ENCODE results near the gene ATP6AP2. TPM values are rescaled to one million over a fixed set of nuclear protein-coding genes. Genes with fewer than 3 reads are reported as not detected.

The ATP6AP2 gene, protein sequence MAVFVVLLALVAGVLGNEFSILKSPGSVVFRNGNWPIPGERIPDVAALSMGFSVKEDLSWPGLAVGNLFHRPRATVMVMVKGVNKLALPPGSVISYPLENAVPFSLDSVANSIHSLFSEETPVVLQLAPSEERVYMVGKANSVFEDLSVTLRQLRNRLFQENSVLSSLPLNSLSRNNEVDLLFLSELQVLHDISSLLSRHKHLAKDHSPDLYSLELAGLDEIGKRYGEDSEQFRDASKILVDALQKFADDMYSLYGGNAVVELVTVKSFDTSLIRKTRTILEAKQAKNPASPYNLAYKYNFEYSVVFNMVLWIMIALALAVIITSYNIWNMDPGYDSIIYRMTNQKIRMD
- total RNA-seq: 264 and 266 TPM in 2 replicates

DNA sequence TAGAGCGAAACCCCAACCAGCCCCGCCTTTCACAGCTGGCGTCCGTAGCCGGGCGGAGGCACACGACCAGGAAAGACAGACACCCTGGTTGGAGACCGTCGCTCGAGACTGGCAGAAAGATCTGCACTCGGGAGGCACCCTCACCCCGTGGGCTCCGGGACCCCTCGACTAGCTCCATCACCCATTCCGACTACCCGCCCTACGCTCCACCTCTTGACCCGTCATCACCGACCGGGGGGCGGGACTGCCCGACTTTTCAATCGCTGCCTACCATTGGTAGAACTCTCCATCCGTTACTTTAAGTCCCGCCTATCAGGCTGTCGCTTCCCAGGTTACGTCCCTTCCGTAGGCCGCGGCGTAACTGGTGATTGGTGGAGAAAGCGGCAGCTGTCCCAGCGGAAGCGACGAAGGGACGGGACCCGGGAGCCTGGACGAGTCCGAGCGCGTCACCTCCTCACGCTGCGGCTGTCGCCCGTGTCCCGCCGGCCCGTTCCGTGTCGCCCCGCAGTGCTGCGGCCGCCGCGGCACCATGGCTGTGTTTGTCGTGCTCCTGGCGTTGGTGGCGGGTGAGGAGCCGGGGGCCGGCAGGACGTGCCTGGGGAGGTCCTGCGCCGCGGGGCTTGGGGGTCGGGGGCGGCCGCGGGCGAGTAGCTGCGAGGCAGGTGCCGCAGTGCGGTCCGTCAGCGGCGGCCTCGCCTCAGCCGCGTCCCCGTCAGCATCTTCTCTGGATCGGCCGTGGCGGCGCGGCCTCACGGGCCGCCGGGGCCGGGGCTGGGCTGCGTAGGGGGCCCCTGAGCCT lies at the start of gene ATP6AP2:
Gene ATP6AP2, plus strand, starts transcription at position 434 of the 799 bp plus-strand sequence. Its CDS starts 96 bp downstream, at position 530.

DNA sequence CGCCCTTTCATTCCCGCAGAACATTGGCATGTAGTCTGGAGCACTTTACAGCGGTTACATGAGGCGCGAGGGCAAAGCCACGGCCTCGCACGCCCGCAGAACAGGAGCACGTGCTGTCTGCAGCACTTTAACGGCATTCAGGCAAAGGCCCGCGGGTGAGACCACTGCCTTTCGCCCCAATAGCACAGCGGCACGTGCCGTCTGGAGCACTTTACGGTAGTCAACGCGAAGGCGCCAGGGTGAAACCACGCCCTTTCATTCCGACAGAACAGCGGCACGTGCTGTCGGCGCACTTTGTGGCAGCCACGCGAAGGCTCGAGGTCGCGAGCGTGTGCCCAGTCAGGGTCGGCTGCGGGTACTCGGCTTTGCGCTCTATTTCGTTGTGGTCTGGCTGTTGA lies 42.4 kb downstream of the ATP6AP2 start, which contains the start of gene MPC1L:
Gene MPC1L, plus strand, starts transcription at position 290 of the 398 bp plus-strand sequence. CDS start 138 bp downstream, outside the sequence.

DNA sequence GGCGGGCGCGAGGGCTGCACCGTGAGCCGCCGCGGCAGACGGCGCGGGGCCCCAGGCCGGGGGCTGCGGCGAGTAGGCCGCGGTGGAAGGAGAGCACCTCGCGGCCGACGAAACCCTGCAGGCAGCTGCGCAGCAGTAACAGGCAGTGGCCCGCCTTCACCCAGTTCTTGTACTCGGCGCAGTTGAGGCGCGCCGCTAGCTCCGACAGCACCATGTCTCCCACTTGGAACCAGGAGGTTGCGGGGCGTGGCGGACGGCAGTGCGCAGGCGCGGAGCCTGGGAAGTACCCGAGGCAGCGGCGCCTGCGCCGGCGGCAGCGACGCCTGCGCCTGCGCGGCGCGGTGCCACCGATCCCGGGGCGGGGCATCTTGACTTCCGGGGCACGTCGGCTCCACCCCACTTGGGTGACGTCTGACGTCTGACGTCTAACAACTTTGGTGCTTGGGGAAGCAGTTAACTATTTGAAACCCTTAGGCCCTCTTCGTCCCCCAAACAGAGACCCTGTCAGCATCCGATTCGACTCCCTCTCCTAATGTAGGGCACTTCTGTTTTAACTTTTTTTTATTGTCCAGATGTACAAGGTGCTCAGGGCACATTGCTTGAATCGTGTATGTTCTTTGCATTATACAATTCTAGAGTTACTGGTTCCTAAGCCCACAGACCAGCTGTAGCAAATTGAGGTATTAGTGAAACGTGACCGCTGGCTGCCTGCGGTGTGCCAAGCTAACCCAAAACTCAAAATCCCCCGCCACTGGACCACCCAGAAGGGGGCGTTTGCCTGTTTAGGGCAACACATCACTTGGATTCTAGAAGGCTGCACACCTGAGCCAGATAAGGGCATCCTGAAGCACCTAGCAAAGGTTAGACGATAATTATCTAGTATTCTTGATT lies 66.8 kb downstream of the ATP6AP2 start, which contains the start of gene CXorf38:
Gene CXorf38, minus strand, starts transcription at position 255 of the 891 bp plus-strand sequence. Its CDS starts 41 bp downstream, at position 214.

Other genes starting within 250 kb of the ATP6AP2 start
- gene MPC1L, start 42.5 kb downstream of the ATP6AP2 start, total RNA-seq: not detected in 2 replicates
- gene CXorf38, start 66.6 kb downstream of the ATP6AP2 start, total RNA-seq: 7.5 TPM in 2 replicates
- gene MED14, start 154.6 kb downstream of the ATP6AP2 start, total RNA-seq: 21.8 and 27.4 TPM in 2 replicates

Measured in smooth muscle cell of the pulmonary artery (primary cell).